ENCODE data around the gene ZDHHC9.

GRCh38 chrX:129823115-129823514, 20.6 kb downstream of the ZDHHC9 start:
- TF ChIP-seq POLR2AphosphoS5 (IDR thresholded peaks at IDR 0.05; ENCODE audit: borderline replicate concordance, low read depth, low read length) = no peak
- no peak for TF ChIP-seq EZH2 (IDR thresholded peaks at IDR 0.05)
- no peak for TF ChIP-seq FOXP2 (optimal IDR thresholded peaks at IDR 0.05; ENCODE audit: control extremely low read depth, extremely low read length, insufficient read depth)
